ENCODE results near the gene CTIF. TPM values are rescaled to one million over a fixed set of nuclear protein-coding genes. Genes with fewer than 3 reads are reported as not detected.
"Not testable (repeated sequence)": the region's sequence is repeated elsewhere in the genome, so short reads cannot be mapped to it uniquely, and the experiment has no call there.

Gene CTIF
- total and polyA plus RNA-seq, 12 donors = 20.5 to 159 (median 57.0) TPM

DNA sequence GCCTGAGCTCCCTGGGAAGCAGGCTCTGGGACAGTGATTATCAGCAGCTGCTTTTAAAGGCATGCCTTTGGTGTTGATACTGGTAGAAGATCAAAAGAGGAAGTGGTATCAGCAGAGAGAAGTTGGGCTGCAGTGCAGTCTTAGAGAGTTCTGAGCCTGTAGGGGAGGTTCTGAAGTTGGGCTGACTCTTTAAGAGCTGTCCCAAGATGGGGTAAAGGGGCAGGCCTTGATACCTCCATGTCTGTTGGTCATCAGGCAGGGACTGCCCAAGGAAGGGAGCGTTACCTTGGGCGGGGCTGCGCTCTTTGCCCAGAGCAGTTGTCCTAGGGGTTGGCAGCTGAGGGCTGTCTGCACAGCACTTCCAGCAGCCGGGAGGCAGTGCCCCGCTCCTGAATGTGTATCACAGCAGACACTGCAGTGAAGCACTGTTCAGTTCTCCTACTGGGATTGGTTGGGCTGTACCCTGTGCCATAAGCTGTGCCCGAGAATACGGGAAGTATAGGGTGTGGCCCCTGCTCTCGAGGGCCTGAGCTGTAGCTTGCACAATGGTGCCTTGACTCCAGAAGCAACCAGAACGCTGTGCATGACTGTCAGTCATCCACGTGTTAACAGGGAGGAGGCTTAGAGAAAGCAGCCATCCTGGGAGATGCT is 177.0 kb downstream of the CTIF start:
- peak in 3 of 7 donors; percentile 31 to 62 (median 47) for DNase-seq
- Histone ChIP-seq H3K4me3 (no peak overlapping the region), H3K4me1 (replicated peaks in 1 of 2) (peaks cover 12 to 49% of the 10 kb centered on the region in 2 donors), H3K36me3 (replicated peaks in 1 of 2) (no peaks in the 10 kb centered on the region), H3K27ac (peak overlapping the region in 3 of 5 donors; percentile 32 to 79 (median 74)), H3K27me3 (no peaks in the 10 kb centered on the region), H3K9me3 (replicated peaks in 1 of 3) (no peaks in the 10 kb centered on the region)
- intact Hi-C loops (cut with DNase I) = no loop called here
- TF ChIP-seq, protein P1, sequence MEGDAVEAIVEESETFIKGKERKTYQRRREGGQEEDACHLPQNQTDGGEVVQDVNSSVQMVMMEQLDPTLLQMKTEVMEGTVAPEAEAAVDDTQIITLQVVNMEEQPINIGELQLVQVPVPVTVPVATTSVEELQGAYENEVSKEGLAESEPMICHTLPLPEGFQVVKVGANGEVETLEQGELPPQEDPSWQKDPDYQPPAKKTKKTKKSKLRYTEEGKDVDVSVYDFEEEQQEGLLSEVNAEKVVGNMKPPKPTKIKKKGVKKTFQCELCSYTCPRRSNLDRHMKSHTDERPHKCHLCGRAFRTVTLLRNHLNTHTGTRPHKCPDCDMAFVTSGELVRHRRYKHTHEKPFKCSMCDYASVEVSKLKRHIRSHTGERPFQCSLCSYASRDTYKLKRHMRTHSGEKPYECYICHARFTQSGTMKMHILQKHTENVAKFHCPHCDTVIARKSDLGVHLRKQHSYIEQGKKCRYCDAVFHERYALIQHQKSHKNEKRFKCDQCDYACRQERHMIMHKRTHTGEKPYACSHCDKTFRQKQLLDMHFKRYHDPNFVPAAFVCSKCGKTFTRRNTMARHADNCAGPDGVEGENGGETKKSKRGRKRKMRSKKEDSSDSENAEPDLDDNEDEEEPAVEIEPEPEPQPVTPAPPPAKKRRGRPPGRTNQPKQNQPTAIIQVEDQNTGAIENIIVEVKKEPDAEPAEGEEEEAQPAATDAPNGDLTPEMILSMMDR (IDR thresholded peaks at IDR 0.05) = no peak
- TF ChIP-seq POLR2A (IDR thresholded peaks at IDR 0.05) = no peak
- WGBS, 4 donors = 44 to 82% (median 77%) methylated on average over 4 to 10 of the region's 10 CpGs

DNA sequence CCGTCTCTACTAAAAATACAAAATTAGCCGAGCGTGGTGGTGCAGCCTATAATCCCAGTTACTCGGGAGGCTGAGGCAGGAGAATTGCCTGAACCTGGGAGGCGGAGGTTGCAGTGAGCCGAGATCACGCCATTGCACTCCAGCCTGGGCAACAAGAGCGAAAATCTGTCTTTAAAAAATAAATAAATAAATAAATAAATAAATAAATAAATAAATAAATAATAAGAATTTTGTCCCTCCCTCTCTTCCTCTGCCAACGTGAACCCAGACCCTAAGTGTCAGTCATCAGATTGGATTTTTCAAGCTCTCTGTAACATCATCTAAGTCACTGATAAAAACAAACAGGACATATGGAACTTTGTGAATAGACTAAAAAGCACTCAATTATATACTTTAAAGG is 178.4 kb downstream of the CTIF start:
- intact Hi-C loops (cut with DNase I); DNase-seq; H3K36me3 ChIP-seq (replicated peaks in 1 of 2); H3K4me3 ChIP-seq; H3K9me3 ChIP-seq (replicated peaks in 1 of 3); H3K27me3 ChIP-seq; H3K27ac ChIP-seq: not testable (repeated sequence)
- WGBS, 4 donors = 96 to 97% (median 97%) methylated on average over 9 of the region's 9 CpGs
- peaks cover 15 to 52% of the 10 kb centered on the region in 2 donors for H3K4me1 ChIP-seq (replicated peaks in 1 of 2)

DNA sequence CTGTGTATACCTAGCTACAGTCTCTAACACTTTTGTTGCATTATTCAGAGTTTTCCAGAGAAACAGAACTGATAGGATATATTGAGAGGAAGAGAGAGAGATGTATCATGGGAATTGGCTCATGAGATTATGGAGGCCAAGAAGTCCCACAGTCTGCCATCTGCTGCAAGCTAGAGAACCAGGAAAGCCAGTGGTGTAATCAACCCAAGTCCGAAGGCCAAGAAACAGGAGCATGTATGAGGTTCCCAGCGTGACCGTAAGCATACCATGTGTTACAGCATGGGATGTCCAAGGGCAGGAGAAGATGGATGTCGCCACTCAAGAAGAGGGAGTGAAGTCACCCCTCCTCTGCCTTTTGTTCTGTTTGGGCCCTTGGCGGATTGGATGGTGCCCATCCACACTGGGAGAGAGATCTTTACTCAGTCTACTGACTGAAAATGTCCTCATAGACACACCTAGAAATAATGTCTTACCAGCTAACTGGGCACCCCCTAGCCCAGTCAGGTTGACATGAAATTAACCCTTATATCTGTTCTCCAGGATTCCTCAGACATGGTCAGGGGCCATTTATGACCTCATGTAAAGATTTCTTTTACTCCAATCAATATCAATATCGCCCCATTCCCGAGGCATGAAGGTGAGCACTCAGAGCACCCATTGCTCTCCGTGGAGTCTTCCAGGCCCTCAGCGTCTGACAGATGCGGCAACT is 179.6 kb downstream of the CTIF start:
- Histone ChIP-seq H3K9me3 (replicated peaks in 1 of 3) (no peaks in the 10 kb centered on the region), H3K4me1 (replicated peaks in 1 of 2) (peaks cover 15 to 42% of the 10 kb centered on the region in 2 donors), H3K27ac (no peak overlapping the region), H3K27me3 (no peaks in the 10 kb centered on the region), H3K36me3 (replicated peaks in 1 of 2) (no peaks in the 10 kb centered on the region), H3K4me3 (no peak overlapping the region)
- intact Hi-C loops (cut with DNase I) = no loop called here
- no peak for DNase-seq
- TF ChIP-seq, protein P1 (IDR thresholded peaks at IDR 0.05) = no peak
- TF ChIP-seq POLR2A (IDR thresholded peaks at IDR 0.05) = no peak
- 97 to 98% (median 98%) methylated on average over 10 of the region's 10 CpGs for WGBS, 4 donors

DNA sequence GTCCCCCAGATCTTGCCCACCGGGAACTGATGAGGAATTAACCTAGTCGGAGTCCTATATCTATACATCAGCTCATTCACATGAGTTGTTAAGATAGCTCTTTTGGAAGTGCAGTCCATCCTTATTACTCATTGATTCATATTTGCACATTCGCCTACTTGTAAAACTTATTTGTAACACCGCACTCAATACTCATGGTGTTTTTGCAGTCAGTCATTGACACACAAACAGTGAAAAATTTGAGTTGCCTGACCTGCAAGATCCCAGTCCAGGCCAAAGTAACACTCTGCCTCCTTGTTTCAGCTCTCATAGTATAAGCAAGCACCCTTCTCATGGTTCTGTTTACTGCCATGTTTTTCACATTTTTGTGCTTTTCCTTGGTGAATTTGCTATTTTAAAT is 180.6 kb downstream of the CTIF start:
- intact Hi-C loops (cut with DNase I) = no loop called here
- DNase-seq = no peak
- no peak overlapping the region for H3K4me3 ChIP-seq
- no peaks in the 10 kb centered on the region for H3K9me3 ChIP-seq (replicated peaks in 1 of 3)
- 91 to 97% (median 94%) methylated on average over 4 of the region's 4 CpGs for WGBS, 4 donors
- no peaks in the 10 kb centered on the region for H3K27me3 ChIP-seq
- no peak for TF ChIP-seq POLR2A (IDR thresholded peaks at IDR 0.05)
- peaks cover 15 to 32% of the 10 kb centered on the region in 2 donors for H3K4me1 ChIP-seq (replicated peaks in 1 of 2)
- no peak overlapping the region for H3K27ac ChIP-seq
- no peaks in the 10 kb centered on the region for H3K36me3 ChIP-seq (replicated peaks in 1 of 2)

DNA sequence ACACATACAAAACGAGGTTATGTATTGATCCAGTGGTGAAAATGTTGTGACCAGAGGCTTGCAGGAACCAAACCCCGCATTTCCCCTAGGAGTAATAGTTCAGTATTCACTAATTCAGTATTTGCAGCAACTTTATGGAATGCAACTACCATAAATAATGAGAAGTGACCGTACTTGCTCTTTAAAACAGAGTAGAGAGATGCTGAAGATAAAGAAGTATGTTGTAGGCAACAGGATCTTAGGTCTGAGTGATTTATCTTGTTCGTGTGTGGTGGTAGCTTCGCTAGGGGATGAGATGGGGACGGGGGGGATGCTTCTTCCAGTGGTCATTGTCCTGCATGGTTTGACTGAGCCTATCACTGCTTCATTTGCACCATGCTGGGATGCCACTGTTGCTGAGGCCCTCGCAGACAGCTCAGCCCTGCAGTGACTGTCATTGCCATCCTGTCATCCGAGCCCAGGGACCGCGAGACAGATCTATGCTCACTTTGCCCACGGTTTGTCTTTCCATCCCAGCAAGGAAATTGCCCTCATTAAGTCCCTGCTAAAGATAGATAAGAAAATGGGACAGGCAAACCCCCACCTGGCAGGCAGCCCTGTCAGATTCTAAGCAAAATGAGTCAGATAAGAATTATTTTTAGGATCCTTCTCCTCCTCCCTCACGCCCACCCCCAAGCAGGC is 181.3 kb downstream of the CTIF start:
- intact Hi-C loops (cut with DNase I) = no loop called here

More for the DNA sequence above, 181.3 kb downstream of the CTIF start:
- H3K4me1 ChIP-seq (replicated peaks in 1 of 2) = peaks cover 15 to 31% of the 10 kb centered on the region in 2 donors
- H3K4me3 ChIP-seq = no peak overlapping the region
- H3K27ac ChIP-seq = no peak overlapping the region
- H3K36me3 ChIP-seq (replicated peaks in 1 of 2) = no peaks in the 10 kb centered on the region
- no peaks in the 10 kb centered on the region for H3K9me3 ChIP-seq (replicated peaks in 1 of 3)
- H3K27me3 ChIP-seq = no peaks in the 10 kb centered on the region
- peak; percentile 42 to 89 (median 69) for DNase-seq
- WGBS, 4 donors = 49 to 53% (median 51%) methylated on average over 12 of the region's 12 CpGs
- TF ChIP-seq, protein P1 (IDR thresholded peaks at IDR 0.05) = no peak
- TF ChIP-seq POLR2A (IDR thresholded peaks at IDR 0.05) = no peak
